Stimulated activated CD4-positive, alpha-beta T cell treated with anti-CD3 and anti-CD28 coated beads, Interleukin-12 subunit alpha, Interleukin-12 subunit beta, amount 100 ng/mL, for 24 hours (primary cell): ENCODE measurements around the gene SLC26A6.

Source experiments
- DNase-seq, 2 experiments: peaks; one replicate each; pipeline ENCODE4 v3.0.0-alpha.2; 2020; ENCODE audit warnings: low read depth in 2 of 2

Gene SLC26A6

DNA sequence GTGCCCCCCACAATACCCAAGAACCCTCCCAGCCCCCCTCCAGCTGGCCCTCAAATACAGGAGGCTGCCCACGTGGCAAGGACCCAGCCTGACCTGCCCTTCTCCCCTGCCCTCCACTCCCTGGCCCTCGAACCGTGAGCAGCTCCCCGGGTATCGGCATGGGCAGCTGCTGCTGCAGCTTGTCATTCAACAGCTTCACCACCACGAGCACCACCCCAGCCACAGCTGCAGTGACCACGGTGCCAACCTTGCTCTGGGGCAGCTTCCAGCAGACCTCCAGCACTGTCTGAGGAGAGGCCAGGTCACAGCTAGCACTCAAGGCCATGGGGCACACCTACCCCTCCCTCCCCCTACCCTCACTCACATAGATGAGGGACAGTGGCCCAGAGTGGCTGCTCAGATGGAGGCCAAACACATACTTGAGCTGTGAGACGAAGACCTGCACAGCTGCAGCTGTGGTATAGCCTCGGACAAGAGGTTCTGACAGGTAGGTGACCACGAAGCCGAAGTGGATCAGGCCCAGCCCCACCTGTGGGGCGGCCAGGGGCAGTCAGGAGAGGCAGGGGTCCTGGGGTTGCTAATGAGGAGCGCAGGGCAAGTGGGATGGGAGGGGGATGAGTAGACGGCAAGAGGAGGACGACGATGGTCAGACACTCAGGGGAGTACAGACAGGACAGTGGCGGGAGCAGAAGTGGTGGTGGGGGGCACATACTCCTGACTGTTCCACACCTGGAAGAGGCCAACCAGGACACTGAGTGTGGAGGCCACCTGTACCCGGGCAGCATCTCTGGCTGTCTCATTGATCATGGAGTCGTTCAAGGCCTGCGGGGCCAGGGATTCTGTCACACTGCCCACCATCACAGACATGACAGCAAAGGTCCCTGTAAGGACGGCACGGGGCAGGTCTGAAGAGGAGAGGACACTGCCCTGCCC, 3.5 kb downstream of the SLC26A6 start:
- no peak for DNase-seq

DNA sequence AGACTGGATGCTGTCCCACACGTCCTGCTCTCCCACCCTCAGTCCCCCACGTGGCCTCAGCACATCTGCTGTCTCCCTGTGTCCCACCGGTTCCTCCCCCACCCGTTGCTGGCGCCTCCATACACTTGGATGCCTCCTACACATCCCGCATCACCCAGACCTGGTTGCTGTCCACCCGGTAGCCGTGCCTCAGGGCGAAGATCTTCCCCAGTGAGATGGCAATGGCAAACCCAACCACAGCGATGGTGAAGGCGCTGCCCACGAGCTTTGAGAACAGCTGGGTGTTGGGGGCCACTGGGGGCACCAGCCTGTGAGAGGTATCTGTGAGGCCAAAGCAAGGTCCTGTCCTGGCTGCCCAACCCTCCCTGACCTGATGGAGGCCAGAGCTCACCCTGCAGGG, 4.4 kb downstream of the SLC26A6 start:
- DNase-seq: no peak

DNA sequence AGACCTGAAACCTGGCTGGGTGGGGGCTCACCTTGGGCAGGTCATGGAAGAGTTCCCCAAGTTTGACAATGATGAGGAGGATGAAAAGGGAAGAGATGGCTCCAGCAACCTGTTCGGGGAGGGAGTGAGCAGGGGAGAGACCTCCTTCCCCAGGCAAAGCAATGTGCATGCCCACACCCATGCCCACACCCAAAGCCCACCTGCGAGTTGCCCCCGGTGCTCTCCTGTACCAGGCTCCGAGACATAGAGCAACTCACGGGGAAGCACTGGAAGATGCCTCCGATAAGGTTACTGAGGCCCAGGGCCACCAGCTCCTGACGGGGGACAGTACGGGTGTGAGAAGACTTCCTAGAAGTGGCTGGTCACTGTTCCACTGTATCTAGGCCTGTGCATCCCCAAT, 4.9 kb downstream of the SLC26A6 start:
- DNase-seq: no peak

DNA sequence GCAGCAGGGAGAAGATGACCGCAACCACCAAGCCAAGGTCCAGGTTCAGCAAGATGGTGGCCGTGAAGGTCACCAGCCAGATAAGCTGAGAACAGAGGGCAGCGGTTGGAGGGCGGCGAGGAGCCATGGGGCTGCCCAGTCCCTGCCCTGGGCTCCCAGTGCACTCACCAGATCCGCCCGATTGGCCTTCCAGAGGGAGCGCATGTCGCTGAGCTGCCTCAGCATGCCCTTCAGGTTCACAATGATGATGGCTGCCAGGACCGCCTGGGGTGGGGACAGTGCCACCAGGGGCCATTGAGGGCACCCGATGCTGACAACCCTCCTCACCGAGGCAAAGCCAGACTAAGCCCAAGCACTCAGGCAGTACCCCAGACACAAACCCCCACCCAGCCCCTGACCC, 5.4 kb downstream of the SLC26A6 start:
- DNase-seq: no peak

DNA sequence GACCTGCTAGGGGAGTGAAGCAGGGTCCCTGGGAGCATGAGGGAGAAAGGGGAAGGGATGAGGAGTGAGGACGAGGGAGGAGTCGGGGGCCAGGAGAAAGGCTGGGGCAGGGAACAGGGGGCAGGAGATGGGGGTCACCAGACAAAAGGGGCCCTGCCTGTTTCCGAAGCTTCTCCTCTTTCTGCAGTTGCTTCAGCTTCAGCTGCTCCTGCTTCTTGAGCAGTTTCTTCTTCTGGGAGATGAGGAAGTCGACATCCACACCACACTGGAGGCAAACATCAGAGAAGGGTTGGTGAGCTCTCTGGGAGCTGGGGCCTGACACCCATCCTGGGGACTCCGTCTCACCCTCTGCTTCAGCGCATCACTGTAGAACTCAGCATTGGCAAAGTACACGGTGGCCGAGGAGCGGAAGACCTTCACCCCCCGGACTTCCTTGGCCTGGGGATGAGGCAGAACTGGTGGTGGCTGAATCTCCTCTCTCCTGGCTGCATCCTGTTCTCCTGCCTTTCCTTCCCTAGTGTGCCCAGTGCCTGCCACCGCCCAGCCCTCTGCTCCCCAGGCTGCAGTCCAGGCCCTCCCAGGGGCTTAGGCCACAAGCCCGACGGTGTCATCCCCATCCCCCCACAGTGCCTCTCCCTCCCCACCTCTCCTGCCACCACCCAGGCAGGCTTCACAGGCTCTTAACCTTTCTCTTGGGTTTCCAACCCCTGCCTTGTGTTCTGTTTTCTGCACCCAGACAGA, 6.8 kb downstream of the SLC26A6 start:
- no peak for DNase-seq

DNA sequence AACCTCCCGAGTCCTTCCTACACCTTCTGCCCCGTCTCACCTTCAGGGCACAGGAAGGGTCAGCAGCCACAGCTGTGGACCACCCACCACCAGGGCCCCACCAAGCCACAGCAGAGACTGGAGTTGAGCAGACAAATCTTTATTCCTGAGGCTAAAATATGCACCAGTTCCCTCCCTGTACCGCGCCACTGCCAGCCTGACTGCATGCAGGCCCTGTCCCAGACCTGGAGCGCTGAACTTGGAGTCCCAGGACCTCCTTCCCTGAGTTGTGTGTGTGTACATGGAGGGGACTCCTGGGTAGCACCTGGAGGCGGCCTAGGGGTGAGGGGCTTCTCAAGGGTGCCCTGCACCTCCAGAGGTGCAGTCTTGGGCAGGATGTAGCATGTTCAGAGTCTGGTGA, 9.7 kb downstream of the SLC26A6 start:
- no peak for DNase-seq

DNA sequence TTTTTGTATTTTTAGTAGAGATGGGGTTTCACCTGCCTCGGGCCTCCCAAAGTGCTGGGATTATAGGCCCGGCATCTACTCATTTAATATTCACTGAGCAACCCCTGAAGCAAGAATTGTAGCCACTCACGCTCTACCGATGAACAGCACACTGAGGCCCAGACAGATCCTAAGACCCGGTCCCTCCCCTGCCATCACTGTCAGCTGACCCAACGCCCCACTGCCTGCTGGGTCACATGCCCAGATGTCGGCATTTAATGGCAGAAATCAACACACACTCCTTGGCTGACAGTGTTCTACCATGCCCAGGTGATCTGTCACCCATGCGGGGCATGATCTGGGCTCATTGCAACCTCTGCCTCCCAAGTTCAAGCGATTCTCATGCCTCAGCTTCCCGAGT, 10.5 kb downstream of the SLC26A6 start:
- no peak for DNase-seq

DNA sequence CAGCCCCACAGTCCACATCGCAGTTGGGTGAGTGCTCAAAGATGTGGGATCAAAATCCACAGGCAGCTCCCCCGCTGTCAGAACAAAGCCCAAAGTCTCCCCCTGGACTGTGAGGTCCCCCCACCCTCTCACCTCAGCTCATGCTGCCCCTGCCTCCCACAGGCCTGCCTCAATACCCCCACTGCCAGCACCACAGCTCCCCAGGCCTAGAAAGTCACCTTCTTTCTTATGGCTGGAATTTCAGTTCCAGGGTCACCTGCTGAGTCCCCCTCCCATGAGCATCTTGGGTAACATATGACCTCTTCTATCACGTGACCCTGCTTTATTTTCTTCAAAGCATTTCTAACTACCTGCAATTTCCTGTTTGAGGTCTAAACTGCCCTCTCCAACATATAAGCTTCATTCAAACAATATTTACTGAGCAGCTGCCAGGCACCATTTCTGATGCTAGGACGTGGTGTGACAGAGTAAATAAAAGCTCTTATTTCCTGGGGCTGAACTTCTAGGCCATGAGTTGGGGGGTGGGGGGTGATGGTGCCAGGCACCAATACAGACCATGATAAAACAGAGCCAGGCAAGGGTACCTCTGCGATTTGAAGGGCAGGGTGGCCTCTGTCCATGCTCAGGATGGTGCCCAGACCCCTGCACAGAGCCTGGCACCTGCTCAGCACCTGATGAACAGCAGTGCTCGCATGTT, 11.3 kb downstream of the SLC26A6 start:
- DNase-seq: no peak

DNA sequence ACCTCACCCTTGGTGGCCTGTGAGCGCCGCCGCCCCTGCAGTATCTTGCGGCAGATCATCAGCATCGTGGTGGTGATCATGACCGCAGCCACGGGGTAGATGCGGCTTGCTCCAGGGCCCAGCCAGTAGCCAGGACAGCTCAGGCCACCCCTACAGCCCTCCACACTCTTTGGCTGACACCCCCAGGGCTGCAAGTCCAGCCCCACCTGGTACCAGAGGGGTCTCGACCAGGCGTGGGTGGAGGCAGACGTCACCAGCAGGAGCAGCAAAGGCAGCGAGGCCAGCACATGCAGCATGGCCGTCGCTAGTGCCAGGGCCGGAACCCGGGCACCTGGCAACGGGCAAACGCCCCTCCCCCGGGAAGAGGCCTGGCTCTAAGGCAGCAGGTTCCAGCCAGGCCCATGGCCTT, 13.8 kb downstream of the SLC26A6 start, which contains the start of gene TMEM89:
TSS of gene TMEM89 (minus strand) at position 309 of the 409 bp plus-strand sequence. CDS start at position 296, 13 bp downstream.
- DNase-seq: no peak

DNA sequence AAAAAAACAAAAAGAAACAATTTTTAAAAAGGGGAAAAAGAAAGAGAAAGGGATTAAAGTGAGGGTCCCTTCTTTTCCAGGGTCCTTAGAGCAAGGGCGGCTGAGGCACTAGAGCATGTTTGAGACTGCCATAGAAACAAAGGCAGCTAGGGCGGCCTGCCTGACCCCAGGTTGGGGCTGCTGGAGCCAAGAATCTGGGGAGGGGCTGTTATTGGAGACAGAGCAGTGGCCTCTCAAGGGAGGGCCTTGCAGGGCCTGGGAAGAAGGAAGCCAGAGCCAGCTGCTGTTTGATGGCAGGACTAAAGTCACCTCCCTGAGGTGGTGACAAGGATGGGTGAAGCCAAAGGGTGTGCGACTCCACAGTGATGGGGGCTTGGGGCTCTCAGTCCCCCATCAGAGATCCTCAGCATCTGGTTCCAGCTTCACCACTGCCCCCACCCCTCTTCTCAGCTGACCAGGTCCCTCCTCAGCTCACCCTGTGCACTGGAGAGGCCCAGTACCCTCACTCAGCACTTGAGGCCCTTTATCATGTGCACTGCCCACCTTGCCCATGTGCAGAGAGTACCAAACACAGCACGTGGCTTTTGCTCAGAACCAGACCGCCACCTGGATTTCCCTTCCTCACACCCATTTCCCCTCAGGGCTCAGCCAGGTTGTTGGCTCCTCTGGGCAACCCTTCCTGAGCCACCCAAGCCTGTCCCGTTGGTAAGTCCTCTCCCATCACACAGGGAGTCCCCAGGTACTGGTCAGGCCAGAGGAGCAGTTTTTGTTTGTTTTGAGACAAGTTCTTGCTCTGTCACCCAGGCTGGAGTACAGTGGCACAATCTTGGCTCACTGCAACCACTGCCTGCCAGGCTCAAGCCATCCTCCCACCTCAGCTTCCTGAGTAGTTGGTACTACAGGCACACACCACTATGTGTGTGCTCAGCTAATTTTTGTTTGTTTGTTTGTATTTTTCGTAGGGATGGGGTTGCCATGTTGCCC, 15.4 kb downstream of the SLC26A6 start:
- no peak for DNase-seq

DNA sequence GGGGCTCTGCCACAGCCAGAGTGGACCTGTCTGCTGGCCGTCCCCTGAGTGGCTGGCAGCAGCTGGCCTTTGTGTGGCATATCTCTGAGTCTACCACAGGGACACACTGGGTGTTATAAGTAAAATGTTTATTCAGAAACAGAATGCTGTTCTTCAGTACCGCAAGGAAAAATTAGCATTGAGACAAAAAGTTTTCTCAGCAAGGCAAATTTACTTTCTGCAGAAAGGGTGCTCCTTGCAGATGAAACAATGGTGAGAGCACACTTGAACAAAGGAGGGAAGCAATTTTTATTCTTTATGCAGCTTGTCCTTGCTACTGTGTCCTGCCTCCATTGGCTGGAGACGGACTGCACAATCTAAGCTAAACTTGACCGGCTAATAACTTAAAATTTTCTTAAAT, 17.7 kb downstream of the SLC26A6 start:
- no peak for DNase-seq

DNA sequence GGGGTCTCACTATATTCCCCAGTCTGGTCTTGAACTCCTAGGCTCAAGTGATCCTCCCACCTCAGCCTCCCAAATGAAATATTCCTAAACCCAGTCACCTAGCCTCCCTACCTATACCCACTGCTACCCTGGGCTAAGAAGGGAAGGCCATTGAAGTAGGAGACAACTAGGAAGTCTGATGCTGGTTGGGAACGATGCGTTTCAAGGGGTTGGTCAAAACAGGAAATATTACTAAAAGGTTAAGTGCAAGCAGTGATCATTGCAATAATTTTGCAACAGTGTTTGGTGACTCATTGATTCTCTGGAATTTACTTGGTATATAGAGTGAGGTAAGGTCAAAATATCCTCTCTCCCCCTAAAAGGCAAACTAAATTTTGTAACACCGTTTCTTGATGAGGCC, 21.2 kb downstream of the SLC26A6 start:
- no peak for DNase-seq

DNA sequence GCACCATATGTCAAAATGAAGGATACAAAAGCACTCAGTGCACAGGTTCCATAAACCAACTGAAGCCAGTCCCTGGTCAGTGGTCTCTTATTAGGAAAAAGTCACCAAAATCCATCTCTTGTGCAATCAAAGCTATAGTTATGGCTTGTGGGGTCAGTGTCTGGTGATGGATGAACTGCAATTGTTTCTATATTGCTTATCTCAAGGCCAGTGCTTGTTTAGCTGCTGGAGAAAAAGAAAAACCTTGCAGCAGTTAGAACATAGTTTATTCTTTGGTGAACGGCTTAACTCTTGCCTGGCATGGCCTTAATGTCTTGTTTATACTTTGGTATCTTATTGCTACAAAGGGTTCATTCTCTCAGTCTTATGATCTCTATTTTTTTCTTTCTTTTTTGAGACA, 23.0 kb downstream of the SLC26A6 start:
- no peak for DNase-seq

DNA sequence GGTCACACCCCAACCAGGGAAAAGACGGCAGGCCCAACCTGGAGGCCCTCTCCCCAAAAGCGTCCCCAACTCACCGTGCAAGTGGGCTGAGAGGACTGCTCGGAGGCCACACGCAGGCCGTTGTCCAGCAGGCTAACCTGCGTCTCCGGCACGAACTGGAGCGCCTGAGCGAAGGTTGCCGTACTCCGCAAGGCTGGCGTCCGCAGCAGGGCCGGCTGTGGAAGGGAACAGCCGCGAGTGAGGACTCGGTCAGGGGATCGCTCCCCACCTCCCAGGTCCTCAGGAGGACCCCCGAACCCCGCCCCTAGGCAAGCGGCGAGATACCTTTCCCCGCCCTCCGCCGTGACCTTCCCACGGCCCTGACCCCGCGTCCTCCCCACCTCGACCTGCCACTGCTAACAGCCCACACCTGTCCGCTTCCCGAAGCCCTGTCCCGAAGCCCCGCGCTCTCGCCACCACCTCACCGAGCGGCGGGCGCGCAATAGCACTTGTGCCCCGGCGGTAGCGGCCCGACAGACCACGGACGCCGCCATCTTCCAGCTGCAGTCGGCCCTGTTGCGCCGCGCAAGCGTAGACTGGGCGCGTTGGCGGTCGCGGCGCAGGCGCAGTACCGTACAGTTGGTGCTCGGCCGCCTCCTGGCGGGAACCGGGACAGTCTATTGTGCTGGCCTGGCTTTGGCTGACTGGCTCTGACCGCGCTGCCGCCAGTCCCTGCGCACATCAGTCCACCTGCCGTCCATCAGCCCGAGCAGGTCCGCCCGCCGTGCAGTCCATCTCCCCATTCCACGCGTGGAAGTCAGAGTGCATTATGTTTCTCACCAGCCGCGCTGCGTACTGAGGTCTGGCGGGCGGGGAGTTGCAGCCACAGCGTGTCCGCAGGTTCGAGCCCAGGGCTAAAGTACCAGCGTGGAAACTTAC, 25.9 kb downstream of the SLC26A6 start, which contains the start of gene UQCRC1:
TSS of gene UQCRC1 (minus strand) at position 559 of the 918 bp plus-strand sequence. CDS start at position 533, 26 bp downstream.
- peak; percentile 81 to 84 for DNase-seq

DNA sequence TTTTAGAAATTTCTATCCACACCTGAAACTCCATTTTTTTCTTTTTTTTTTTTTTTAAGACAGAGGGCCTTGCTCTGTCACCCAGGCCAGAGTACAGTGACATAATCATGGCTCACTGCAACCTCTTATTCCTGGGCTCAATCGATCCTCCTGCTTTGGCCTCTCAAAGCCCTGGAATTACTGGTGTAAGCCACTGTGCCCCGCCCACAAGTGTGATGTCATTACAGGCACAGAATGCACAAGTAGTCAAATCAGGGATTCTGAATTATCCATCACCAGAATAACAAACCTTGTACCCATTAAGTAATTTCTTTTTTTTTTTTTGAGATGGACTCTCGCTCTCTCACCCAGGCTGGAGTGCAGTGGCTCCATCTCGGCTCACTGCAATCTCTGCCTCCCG, 27.7 kb downstream of the SLC26A6 start:
- peak in 1 of 2 experiments; percentile 25 for DNase-seq

DNA sequence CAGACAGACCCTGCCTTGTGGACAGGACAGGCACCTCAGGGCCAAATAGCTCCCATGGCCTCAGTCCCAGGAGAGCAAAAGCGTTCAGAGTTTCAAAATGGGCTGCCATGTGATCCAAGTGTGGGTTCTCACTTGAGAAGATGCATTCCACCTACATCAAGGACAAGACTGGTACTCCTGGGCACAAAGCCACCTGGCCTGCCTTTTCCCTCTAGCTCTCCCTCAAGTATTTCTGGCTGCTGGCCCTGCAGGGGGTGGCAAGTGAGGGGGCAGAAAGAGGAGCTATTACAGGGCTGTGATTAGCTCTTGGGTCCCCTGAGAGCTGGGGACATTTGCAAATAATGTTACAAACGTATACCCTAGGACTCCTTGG, 33.7 kb downstream of the SLC26A6 start:
- no peak for DNase-seq

DNA sequence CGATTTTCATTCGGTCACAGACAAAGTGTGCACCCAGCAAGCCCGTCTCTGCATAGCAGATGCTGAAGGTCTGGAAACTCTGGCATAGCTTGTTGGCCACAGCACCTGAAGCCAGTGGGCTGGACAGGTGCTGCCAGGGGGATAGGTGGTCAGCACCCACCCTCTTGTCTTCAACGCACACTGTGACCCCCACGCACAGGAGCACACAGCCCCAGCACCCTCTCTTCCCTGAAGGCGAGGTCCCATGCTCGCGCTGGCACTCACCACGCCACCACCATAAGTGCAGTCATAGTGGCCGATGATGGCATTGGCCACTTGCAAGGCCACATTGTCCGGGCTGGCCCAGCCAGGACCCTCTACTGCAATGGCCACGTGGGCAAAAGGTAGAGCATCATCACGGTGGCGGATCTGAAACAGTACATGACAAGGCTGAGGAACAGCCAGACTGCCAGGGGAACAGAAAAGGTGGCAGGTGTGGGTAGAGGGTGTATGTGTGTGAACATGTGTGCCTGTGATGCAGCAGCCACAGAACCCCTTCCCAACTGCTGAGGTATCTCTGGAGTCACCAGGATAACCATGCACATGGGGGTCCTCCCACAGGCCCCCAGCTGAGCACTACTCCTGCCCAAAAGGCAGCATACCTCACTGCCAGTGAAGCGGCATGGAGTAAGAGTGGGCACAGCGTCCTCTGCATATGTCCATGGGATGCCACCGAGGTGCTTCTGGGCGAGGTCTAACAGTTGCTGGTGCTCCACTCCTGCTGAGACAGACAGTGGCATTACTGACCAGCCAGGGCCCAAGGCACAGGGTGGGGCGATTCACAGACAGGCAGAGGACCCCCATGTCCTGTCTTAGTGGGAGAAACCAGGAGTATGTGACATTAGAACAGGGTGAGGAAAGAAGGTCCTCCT, 34.3 kb downstream of the SLC26A6 start:
- no peak for DNase-seq

DNA sequence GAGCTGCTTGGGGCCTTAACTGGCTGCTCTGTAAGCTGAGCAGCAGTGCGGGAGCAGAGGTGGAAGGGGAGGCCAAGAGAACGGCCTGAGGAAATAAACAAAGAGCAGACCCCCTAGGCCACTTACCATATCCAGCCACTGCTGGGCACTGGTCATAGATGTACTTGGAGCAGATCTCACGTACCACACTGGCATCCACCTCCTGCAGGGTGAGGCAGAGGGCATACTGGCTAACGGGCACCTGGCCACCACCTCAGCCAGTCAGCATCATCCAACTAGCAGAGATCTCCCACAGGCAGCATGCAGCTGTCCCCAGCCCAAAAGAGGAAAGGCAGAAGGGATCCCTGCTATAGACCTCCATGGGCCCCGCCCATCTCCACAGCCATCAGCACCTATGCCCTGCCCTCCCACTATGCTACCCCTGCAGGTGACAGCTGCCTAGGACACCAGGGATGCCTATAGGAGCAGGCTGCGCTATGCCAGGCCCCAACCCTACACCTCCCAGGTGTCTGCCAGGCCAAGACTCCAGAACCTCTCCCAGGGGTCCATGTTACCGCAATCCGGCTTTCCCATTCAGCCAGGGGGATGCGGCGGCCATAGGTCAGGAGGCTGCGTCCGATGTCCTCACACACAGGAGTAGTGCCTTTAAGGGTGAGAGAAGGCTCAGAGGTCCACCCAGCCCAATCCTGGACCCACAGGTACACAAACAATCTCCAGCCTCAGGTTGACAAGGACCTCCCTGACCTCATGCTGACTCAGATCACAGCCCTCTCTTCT, 35.6 kb downstream of the SLC26A6 start:
- DNase-seq: no peak
